Endothelial cell of umbilical vein (primary cell): ENCODE measurements around the gene FAM83F. TPM values are rescaled to one million over a fixed set of nuclear protein-coding genes. Genes with fewer than 3 reads are reported as not detected.

Experiments used
- BruUV-seq: library from RNA; stranded (reverse); fragments of 400-500 nt; replicated peaks from 2 replicates; lab custom pipeline; 2021; lab: Mats Ljungman, UMichigan
- CTCF ChIA-PET: fragments of 300-600, 350-600 bp; sonication (Branson Sonifier 250); formaldehyde crosslinking; loops from one replicate; lab custom pipeline; 2021; ENCODE audit warnings: antibody characterized with exemption, inconsistent platforms; lab: Charles Lee
- POLR2A ChIA-PET: fragments of 300-600, 350-600 bp; sonication (Branson Sonifier 250); formaldehyde crosslinking; loops from one replicate; lab custom pipeline; 2021; ENCODE audit warnings: antibody characterized with exemption, inconsistent platforms; lab: Charles Lee
- DNase-seq: peaks from one replicate; pipeline ENCODE4 v3.0.0-alpha.2; 2011; ENCODE audit warnings: low read depth, low spot score
- FAIRE-seq: peaks from 2 replicates; lab custom pipeline; 2011; peaks lifted over from hg19 to GRCh38; lab: Jason Lieb, UNC
- H2AFZ ChIP-seq: 2 replicates; pipeline ENCODE4 v1.6.0; 2012; ENCODE audit warnings: low read depth, low read length, control low read depth, inconsistent platforms
- H3K27ac ChIP-seq: 2 replicates; pipeline ENCODE4 v1.5.1; 2011; ENCODE audit warnings: low read depth, mild to moderate bottlenecking, control low read depth, low read length, moderate library complexity; ENCODE audit not compliant: insufficient read depth
- H3K27me3 ChIP-seq, 2 experiments: 2 replicates each; pipeline versions ENCODE4 v1.6.0 to v1.6.1; 2011; ENCODE audit warnings: low read length in 2 of 2, mixed read lengths in 1 of 2; ENCODE audit not compliant: control insufficient read depth in 2 of 2, insufficient read depth in 2 of 2
- H3K36me3 ChIP-seq, 2 experiments: 2 replicates in 1 of 2; 3 replicates in 1 of 2; pipeline ENCODE4 v1.5.1; 2011; ENCODE audit warnings: low read length in 2 of 2, mild to moderate bottlenecking in 1 of 2, moderate library complexity in 1 of 2; ENCODE audit not compliant: control insufficient read depth in 2 of 2, insufficient read depth in 2 of 2; ENCODE audit errors: extremely low read depth in 1 of 2
- H3K4me1 ChIP-seq: 3 replicates; pipeline ENCODE4 v1.5.1; 2011; ENCODE audit warnings: mild to moderate bottlenecking, low read length; ENCODE audit not compliant: control insufficient read depth, insufficient read depth; ENCODE audit errors: extremely low read depth
- H3K4me2 ChIP-seq: 2 replicates; pipeline ENCODE4 v1.6.1; 2011; ENCODE audit warnings: low read length, control low read depth, mixed read lengths; ENCODE audit not compliant: insufficient read depth
- H3K4me3 ChIP-seq, 3 experiments: fragments of 200-600 bp in 1 of 3; sonication (generic), shearing (Covaris generic) in 1 of 3; replicated peaks in 1 of 3; 2 replicates each; pipeline ENCODE4 v1.5.1; 2011 to 2016; ENCODE audit warnings: control low read depth in 3 of 3, low read length in 3 of 3, mild to moderate bottlenecking in 2 of 3, inconsistent platforms in 1 of 3, low read depth in 1 of 3, moderate library complexity in 1 of 3; ENCODE audit not compliant: insufficient read depth in 1 of 3
- H3K79me2 ChIP-seq: 2 replicates; pipeline ENCODE4 v1.6.0; 2012; ENCODE audit warnings: low read length, inconsistent platforms; ENCODE audit not compliant: control insufficient read depth, insufficient read depth
- H3K9ac ChIP-seq: replicated peaks from 2 replicates; pipeline ENCODE3; 2011; ENCODE audit warnings: low read length, control low read depth; ENCODE audit not compliant: insufficient read depth; ENCODE audit errors: extremely low read depth
- H3K9me1 ChIP-seq: replicated peaks from 3 replicates; pipeline ENCODE4 v1.6.0; 2011; ENCODE audit warnings: mild to moderate bottlenecking, low read length; ENCODE audit not compliant: control insufficient read depth, insufficient read depth; ENCODE audit errors: extremely low read depth
- H3K9me3 ChIP-seq: replicated peaks from 2 replicates; pipeline ENCODE4 v1.5.1; 2012; ENCODE audit warnings: low read length, inconsistent platforms; ENCODE audit not compliant: control insufficient read depth, insufficient read depth
- H4K20me1 ChIP-seq: replicated peaks from 2 replicates; pipeline ENCODE3; 2011; ENCODE audit warnings: mild to moderate bottlenecking, low read length; ENCODE audit not compliant: control insufficient read depth, insufficient read depth; ENCODE audit errors: extremely low read depth
- CTCF ChIP-seq, 2 donors: IDR thresholded peaks; 1 replicate in 1 of 2; 2 replicates in 1 of 2; pipeline ENCODE4 v1.5.1; 2011; ENCODE audit warnings: low read length in 2 of 2, mild to moderate bottlenecking in 2 of 2, moderate library complexity in 2 of 2, control low read depth in 1 of 2, inconsistent platforms in 1 of 2, low read depth in 1 of 2; ENCODE audit not compliant: insufficient read depth in 1 of 2; ENCODE audit errors: extremely low read depth in 1 of 2
- EZH2 ChIP-seq: IDR thresholded peaks from 2 replicates; pipeline ENCODE4 v1.6.1; 2012; ENCODE audit warnings: borderline replicate concordance, low read depth, mild to moderate bottlenecking, moderate library complexity, low read length, inconsistent platforms; ENCODE audit not compliant: severe bottlenecking
- FOS ChIP-seq: IDR thresholded peaks from 2 replicates; pipeline ENCODE4 v1.6.1; 2011; ENCODE audit warnings: mild to moderate bottlenecking, low read length, moderate library complexity, borderline replicate concordance; ENCODE audit not compliant: insufficient read depth
- GATA2 ChIP-seq: IDR thresholded peaks from 2 replicates; pipeline ENCODE4 v1.7.0; 2011; ENCODE audit warnings: low read depth, mild to moderate bottlenecking, moderate library complexity, mixed read lengths, low read length; ENCODE audit not compliant: insufficient read length, insufficient read depth
- JUN ChIP-seq: IDR thresholded peaks from 2 replicates; pipeline ENCODE4 v1.6.1; 2011; ENCODE audit warnings: borderline replicate concordance, low read depth; ENCODE audit not compliant: insufficient read length, insufficient read depth
- MYC ChIP-seq: IDR thresholded peaks from one replicate; pipeline ENCODE4 v1.6.1; 2011; ENCODE audit warnings: mild to moderate bottlenecking, low read depth, low read length
- POLR2A ChIP-seq: IDR thresholded peaks from 2 replicates; pipeline ENCODE4 v1.6.1; 2012; ENCODE audit warnings: low read depth, mild to moderate bottlenecking, control low read depth, low read length
- POLR2AphosphoS5 ChIP-seq: IDR thresholded peaks from 2 replicates; pipeline ENCODE4 v1.6.1; 2012; ENCODE audit warnings: low read depth, mild to moderate bottlenecking, control low read depth, low read length, moderate library complexity; ENCODE audit not compliant: insufficient read depth
- dilution Hi-C: fragments of 300-500 bp; cut with MboI; formaldehyde crosslinking; loops from one replicate; pipeline ENCODE4 v1.15.0; 2019; ENCODE audit warnings: low sequenced_read_pairs; ENCODE audit not compliant: extremely low pct_ligation_motif_present
- intact Hi-C: fragments of 100-400 bp; cut with micrococcal nuclease; formaldehyde crosslinking; loops from one replicate; pipeline ENCODE4 v1.10.0; 2022
- polyA plus RNA-seq, 4 experiments: library from polyadenylated mRNA; depleted of rRNA in 3 of 4; stranded (reverse) in 3 of 4; unstranded in 1 of 4; fragments of >200 nt; gene quantifications; 2 replicates each; pipeline versions ENCODE4 v1.2.1 to v1.2.3, GENCODE V29; 2011 to 2012; ENCODE audit warnings: missing spikeins in 1 of 4
- total RNA-seq: library from RNA; stranded (reverse); gene quantifications from 2 replicates; pipeline ENCODE4 v1.2.3, GENCODE V29; 2021
- TF ChIP-seq, protein P1 (sequence below): IDR thresholded peaks from 2 replicates; pipeline ENCODE4 v1.6.1; 2011; ENCODE audit not compliant: insufficient read depth, insufficient read length

The FAM83F gene
- total and polyA plus RNA-seq, 2 donors (not counting 3 experiments of a cell fraction or from before 2014, with no cell fraction given): not detected

GRCh38 chr22:39980596-39980995 is 14.2 kb upstream of the FAM83F start:
- CTCF ChIA-PET: no interaction called here
- dilution Hi-C loops (no loop called here), intact Hi-C loops (no loop called here)
- no peaks in the 10 kb centered on the region for H3K79me2 ChIP-seq
- no peak overlapping the region for H3K4me3 ChIP-seq
- no TSS peak for BruUV-seq
- peaks cover 2 to 6% of the 10 kb centered on the region in 2 experiments for H3K27me3 ChIP-seq
- TF ChIP-seq JUN (no peak), MYC (no peak), POLR2A (no peak), FOS (no peak), GATA2 (no peak), CTCF (IDR thresholded peaks at IDR 0.05; ENCODE audit: extremely low read depth in 1 of 2, insufficient read depth in 1 of 2, low read depth in 1 of 2, low read length in 2 of 2) (no peak), POLR2AphosphoS5 (no peak), EZH2 (no peak)
- TF ChIP-seq, protein P1, sequence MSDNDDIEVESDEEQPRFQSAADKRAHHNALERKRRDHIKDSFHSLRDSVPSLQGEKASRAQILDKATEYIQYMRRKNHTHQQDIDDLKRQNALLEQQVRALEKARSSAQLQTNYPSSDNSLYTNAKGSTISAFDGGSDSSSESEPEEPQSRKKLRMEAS: no peak
- no peaks in the 10 kb centered on the region for H3K4me1 ChIP-seq
- no peaks in the 10 kb centered on the region for H3K36me3 ChIP-seq
- H3K27ac ChIP-seq: no peak overlapping the region
- H3K4me2 ChIP-seq: no peak overlapping the region
- no peaks in the 10 kb centered on the region for H4K20me1 ChIP-seq
- no peaks in the 10 kb centered on the region for H3K9me3 ChIP-seq
- POLR2A ChIA-PET: no interaction called here
- no peak overlapping the region for H3K9ac ChIP-seq
- DNase-seq (no peak), FAIRE-seq (no peak)
- no peak overlapping the region for H2AFZ ChIP-seq
- no peaks in the 10 kb centered on the region for H3K9me1 ChIP-seq
